EH (cell line): ENCODE results near the gene MAEA.
A peak's percentile ranks its signal among the peaks of the same experiment; 100 is the strongest.
"Not testable (repeated sequence)": the region's sequence is repeated elsewhere in the genome, so short reads cannot be mapped to it uniquely, and the experiment has no call there.

ENCODE experiments used
- DNase-seq: peaks from one replicate; pipeline ENCODE4 v3.0.0-alpha.2; 2015; ENCODE audit warnings: low read depth

The MAEA gene

DNA sequence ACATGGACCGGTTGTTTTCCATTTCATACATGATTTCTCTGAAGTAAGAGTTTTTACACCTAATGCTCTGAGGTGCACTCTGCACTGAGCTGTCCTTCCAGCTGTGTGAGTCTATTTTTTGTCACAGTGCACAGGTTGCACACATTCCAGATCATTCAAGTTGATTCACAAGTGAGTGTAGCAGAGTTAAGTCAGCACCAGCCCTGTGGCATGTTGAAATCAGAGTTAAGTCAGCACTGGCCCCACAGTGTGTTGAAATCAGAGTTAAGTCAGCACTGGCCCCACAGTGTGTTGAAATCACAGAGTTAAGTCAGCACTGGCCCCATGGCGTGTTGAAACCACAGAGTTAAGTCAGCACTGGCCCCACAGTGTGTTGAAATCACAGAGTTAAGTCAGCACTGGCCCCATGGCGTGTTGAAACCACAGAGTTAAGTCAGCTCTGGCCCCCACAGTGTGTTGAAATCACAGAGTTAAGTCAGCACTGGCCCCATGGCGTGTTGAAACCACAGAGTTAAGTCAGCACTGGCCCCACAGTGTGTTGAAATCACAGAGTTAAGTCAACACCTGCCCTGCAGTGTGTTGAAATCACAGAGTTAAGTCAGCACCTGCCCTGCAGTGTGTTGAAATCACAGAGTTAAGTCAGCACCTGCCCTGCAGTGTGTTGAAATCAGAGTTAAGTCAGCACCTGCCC is 45.6 kb downstream of the MAEA start:
- not testable (repeated sequence) for DNase-seq

DNA sequence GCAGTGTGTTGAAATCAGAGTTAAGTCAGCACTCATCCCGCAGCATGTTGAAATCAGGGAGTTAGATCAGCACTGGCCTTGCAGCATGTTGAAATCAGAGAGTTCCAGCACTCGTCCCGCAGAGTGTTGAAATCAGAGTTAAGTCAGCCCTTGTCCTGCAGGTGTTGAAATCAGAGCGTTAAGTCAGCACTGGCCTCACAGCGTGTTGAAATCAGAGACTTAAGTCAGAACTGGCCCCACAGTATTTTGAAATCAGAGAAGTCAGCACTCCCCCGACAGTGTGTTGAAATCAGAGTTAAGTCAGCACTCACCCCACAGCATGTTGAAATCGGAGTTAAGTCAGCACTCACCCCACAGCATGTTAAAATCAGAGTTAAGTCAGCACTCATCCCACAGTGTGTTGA is 46.4 kb downstream of the MAEA start:
- DNase-seq: peak; percentile 22

DNA sequence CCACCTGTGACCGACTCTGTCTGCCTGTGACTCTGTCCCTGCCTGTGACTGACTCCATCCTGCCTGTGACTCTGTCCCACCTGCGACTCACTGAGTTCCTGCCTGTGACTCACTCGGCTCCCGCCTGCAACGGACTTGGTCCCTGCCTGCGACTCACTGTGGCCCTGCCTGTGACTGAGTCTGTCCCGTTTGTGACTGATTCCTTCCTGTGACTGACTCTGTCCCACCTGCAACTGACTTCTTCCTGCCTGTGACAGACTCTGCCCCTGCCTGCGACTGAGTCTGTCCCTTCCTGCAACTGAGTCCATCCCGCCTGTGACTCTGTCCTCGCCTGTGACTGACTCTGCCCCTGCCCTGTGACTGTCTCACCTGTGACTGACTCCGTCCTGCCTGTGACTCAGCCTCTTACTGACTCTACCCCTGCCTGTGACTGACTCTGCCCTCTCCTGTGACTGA is 47.7 kb downstream of the MAEA start:
- peak; percentile 53 for DNase-seq

GRCh38 chr4:1337951-1338751 is 48.5 kb downstream of the MAEA start:
- no peak for DNase-seq

GRCh38 chr4:1338752-1339414 is 49.2 kb downstream of the MAEA start:
- no peak for DNase-seq

GRCh38 chr4:1339489-1339888 is 49.8 kb downstream of the MAEA start:
- no peak for DNase-seq

GRCh38 chr4:1340181-1340747 is 50.6 kb downstream of the MAEA start:
- no peak for DNase-seq

DNA sequence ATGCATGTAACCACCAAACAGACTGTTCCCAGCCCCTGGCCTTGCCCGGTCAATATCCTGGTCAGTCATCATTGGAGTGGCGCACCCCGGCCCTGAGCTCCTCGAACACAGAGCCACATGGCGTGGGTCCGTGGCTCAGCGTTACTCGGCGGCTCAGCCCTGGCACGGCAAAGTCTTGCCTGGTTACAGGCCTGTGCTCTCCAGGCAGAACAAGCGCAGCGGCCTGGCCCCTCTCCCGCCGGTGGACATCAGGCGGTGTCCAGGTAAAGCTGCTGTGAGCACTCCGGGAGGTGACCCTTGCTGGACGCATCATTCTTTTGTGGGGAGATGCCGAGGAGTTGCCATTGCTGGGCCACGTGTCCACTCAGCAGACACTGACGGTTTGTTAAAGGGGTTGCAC is 51.2 kb downstream of the MAEA start:
- no peak for DNase-seq

GRCh38 chr4:1342003-1342402 is 52.3 kb downstream of the MAEA start:
- peak; percentile 44 for DNase-seq

DNA sequence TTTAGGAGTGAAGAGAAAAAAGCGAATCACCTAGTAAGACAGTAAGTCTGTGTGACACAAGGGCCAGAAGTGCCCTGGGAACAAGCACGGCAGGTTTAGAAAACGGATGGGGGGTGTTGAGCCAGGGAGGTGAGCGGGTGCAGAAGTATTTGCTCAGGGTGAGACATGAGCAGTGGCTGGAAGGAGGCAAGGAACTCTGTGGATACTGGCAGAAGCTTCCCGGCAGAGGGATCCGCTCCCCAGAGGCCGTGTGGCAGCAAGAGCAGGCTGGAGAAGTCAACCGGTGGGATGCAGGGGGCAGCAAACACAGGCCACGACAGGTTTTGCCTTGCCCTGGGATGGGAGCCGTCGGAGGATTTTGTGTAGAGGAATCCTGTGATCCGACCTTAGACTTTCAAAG is 55.0 kb downstream of the MAEA start:
- no peak for DNase-seq

DNA sequence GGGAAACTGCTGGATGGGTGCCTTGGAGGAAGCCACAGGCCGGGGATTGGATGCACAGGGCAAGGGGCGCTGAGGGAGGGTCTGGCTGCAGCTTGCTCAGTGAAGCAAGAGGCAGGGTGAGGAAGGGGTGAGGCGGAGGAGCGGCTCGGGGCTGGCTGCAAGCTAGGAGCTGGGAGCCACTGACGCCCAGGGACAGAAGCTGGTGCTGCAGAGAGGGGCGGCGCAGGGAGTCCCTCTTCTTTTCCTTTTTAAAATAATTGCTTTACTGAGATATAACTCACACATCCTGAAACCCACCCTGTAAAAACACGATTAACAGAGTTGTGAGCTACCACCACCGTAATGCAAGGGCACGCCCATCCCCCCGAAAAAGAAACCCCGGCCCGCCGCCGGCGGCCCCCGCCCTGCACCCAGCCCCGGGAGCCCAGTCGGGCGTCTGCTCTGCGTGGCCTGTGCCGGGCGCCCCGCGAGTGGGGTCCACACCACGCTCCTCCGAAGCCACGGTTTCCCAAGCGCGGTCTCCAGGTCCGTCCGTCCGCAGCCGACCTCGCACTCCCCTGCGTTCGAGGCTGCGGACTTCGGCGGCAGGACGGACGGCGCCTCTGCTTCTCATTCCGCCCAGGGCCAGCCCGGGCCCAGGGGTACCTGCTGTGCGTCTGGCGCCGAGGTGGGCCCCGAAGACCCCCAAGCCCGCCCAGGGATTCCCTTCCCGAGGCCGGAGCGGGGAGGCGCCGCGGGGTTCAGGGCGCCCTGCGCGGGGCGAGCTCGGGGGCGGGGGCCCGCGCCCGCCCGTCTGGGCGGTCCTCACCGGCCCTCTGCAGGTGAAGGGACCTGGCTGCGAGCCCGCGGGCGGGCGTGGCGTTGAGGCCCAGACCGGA is 56.5 kb downstream of the MAEA start:
- peak; percentile 46 for DNase-seq

DNA sequence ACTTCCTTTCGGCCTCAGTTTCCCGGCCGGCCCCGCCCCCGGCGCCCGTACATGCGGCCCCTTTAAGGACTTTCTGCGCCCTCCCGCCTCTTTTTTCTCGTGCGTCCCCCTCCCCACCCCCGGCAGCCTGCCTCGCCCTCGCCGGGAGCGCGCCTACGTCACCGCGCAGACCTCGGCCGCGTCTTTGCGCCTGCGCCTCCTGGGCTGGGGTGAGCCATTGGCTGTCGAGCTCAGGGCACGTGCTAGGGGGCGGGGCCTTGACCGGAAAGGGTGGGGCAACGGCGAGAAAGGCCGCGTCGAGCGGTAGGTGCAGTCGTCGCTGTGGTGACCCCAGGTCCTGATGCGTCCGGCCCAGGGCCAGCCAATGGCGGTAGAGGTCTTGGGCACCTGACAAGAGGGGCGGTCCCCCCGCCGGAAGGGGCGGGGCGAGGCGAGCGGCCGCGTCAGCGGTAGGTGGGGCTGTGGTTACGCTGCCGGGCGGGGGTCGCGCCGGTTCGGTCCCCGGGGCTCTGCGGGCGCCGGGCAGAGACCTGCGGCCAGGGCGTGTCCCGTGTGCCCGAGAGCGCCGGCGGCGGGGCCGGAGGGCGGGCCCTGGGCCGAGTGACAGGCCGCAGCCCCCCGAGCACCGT is 57.2 kb downstream of the MAEA start, which contains the start of gene UVSSA:
UVSSA (plus strand) TSS at position 428 of the 629 bp plus-strand sequence. CDS start 884 bp downstream, outside the sequence.
- DNase-seq: peak; percentile 100

GRCh38 chr4:1347410-1347864 is 57.7 kb downstream of the MAEA start:
- DNase-seq: peak; percentile 90

DNA sequence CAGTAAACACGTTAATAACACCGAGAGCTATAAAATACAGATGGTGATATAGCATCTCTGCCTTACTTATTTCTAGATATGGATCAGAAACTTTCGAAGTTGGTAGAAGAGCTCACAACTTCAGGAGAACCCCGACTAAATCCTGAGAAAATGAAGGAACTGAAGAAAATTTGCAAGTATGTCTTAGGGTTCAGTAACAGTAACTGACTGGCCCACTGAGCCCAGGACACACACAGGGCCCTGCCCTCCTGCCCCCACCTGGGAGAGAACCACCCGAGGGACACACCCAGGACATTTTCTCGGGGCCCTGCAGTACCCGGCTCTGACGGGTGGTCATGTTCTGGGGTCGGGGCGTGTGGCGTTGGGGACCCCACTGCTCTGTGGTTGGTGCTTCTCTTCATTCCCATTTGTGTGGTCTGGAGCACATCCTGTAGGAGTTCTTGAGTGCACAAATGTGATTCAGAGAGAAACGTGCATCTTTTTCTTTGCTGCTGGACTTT is 58.4 kb downstream of the MAEA start:
- DNase-seq: no peak

- DNase-seq: no peak
Measured at GRCh38 chr4:1348746-1349145, 59.1 kb downstream of the MAEA start.

- no peak for DNase-seq
Measured at GRCh38 chr4:1349359-1350168, 59.9 kb downstream of the MAEA start.

DNA sequence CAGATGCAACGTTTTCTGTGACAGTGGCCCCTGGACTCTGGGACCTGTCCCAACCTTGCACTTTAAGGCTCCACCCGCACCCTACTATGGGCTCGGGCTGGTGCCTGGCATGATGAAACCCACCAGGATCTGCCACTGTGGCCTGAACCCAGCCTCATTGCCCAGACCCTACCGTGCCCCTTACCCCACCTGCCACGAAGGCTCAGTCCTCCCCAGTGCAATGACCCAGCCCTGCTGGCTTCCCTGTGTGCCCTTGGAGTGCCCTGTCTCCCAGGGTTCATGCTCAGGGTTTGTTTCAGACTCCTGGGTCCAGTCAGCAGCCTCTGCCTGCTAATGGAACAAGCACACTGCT is 60.5 kb downstream of the MAEA start:
- no peak for DNase-seq

- peak; percentile 72 for DNase-seq
Measured at GRCh38 chr4:1351854-1352566, 62.3 kb downstream of the MAEA start.

DNA sequence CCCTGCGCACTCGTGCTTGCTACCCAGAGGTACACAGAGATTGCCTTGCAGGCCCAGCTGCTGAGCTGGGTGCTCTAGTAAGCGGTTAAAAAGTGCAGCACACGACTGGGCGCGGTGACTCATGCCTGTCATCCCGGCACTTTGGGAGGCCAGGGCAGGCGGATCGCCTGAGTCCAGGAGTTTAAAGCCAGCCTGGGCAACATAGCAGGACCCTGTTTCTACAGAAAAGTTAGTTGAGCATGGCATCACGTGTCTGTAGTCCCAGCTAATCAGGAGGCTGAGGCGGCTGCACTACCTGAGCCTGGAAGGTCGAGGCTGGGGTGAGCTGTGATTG is 62.8 kb downstream of the MAEA start:
- DNase-seq: no peak
